Common myeloid progenitor, CD34-positive (primary cell): ENCODE data around the gene EHBP1L1.

Source experiments
- CTCF ChIA-PET: fragments of 350-600 bp; sonication (Branson Sonifier 250); formaldehyde crosslinking; loops from one replicate; lab custom pipeline; 2021; ENCODE audit warnings: antibody characterized with exemption; lab: Charles Lee
- POLR2A ChIA-PET: fragments of 350-600 bp; sonication (Branson Sonifier 250); formaldehyde crosslinking; loops from one replicate; lab custom pipeline; 2021; ENCODE audit warnings: antibody characterized with exemption; lab: Charles Lee
- DNase-seq, 3 donors: peaks; one replicate each; pipeline versions ENCODE4 v3.0.0 to v3.0.0-alpha.2; 2013
- H3K27ac ChIP-seq, 2 experiments: 1 replicate in 1 of 2; 2 replicates in 1 of 2; pipeline ENCODE4 v1.7.0; 2013; ENCODE audit warnings: inconsistent platforms in 2 of 2, low read length in 2 of 2, mild to moderate bottlenecking in 2 of 2, low read depth in 1 of 2, moderate library complexity in 1 of 2; ENCODE audit not compliant: severe bottlenecking in 2 of 2, insufficient read depth in 1 of 2, poor library complexity in 1 of 2
- H3K27me3 ChIP-seq, 5 experiments: replicated peaks in 2 of 5; 1 replicate in 3 of 5; 2 replicates in 2 of 5; pipeline versions ENCODE4 v1.6.1 to v1.7.0; 2013; ENCODE audit warnings: low read length in 4 of 5, mild to moderate bottlenecking in 2 of 5, moderate library complexity in 2 of 5, inconsistent platforms in 1 of 5; ENCODE audit not compliant: insufficient read depth in 5 of 5, control insufficient read depth in 4 of 5
- H3K36me3 ChIP-seq, 4 experiments: 1 replicate in 2 of 4; 2 replicates in 2 of 4; pipeline versions ENCODE4 v1.6.1 to v1.7.0; 2013; ENCODE audit warnings: low read length in 3 of 4, control low read depth in 1 of 4, mild to moderate bottlenecking in 1 of 4; ENCODE audit not compliant: control insufficient read depth in 4 of 4, insufficient read depth in 4 of 4
- H3K4me1 ChIP-seq, 4 experiments: 1 replicate in 3 of 4; 2 replicates in 1 of 4; pipeline versions ENCODE4 v1.6.1 to v1.7.1; 2013; ENCODE audit warnings: low read length in 3 of 4, mild to moderate bottlenecking in 3 of 4, control low read depth in 1 of 4, inconsistent platforms in 1 of 4, moderate library complexity in 1 of 4; ENCODE audit not compliant: control insufficient read depth in 4 of 4, insufficient read depth in 4 of 4; ENCODE audit errors: control extremely low read depth in 1 of 4
- H3K4me3 ChIP-seq, 7 experiments: 1 replicate in 4 of 7; 2 replicates in 3 of 7; pipeline versions ENCODE4 v1.5.1 to v1.7.0; 2013; ENCODE audit warnings: mild to moderate bottlenecking in 7 of 7, low read length in 6 of 7, moderate library complexity in 6 of 7, inconsistent platforms in 2 of 7, low read depth in 2 of 7, control low read depth in 1 of 7; ENCODE audit not compliant: insufficient read depth in 4 of 7, control insufficient read depth in 1 of 7; ENCODE audit errors: extremely low read depth in 1 of 7
- H3K9me3 ChIP-seq, 5 experiments: 1 replicate in 4 of 5; 2 replicates in 1 of 5; pipeline versions ENCODE4 v1.6.1 to v1.7.1; 2013; ENCODE audit warnings: low read length in 4 of 5, mild to moderate bottlenecking in 2 of 5, inconsistent platforms in 1 of 5, low read depth in 1 of 5, moderate library complexity in 1 of 5; ENCODE audit not compliant: control insufficient read depth in 4 of 5, insufficient read depth in 2 of 5; ENCODE audit errors: control extremely low read depth in 1 of 5
- WGBS: methylation state at CpG from one replicate; pipeline ENCODE4 v1.1.5; 2013; ENCODE audit not compliant: insufficient coverage; 5-methylcytosine and 5-hydroxymethylcytosine counted together

EHBP1L1 gene

DNA sequence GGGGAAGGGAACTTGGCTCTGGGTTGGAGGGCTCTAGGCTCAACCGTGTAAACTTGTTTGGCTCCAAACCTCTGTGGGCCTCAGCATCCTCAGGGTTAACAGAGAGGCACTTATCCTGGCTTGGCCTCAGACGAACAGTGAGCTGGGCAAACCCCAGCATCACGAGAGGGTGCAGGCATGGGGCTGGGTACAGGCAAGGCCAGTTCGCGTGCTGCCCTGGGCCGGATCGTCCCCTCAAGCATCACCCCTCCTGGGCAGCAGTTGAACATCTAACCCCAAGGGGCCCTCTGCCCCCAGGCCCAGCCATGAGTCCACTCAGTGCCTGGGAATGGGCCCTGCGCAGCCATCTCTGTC lies 1.9 kb downstream of the EHBP1L1 start:
- no peaks in the 10 kb centered on the region for H3K27me3 ChIP-seq

DNA sequence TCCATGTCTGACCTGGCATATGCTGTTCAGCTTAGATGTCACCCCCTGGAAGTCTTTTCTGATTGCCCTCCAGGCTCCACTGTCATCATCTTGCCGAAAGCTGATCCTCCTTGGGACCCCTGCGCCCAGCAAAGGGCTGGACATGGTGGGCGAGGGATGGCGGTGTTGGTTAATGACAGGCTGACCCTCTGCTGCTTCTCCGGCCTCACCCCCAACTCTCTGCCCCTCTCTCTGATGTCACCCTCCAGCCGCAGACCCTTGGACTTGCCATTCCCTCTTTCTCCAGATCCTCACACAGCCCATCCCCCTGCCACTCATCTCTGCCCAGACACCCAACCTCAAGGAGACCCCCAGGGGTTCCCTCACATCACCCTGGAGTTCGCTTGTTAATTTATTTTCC lies 2.3 kb downstream of the EHBP1L1 start:
- Histone ChIP-seq H3K9me3 (no peaks in the 10 kb centered on the region), H3K4me3 (peak overlapping the region in 3 of 7 experiments; percentile 65 to 91 (median 71)), H3K27me3 (no peaks in the 10 kb centered on the region), H3K4me1 (peaks cover 0 to 51% (median 44%) of the 10 kb centered on the region in 4 experiments), H3K27ac (peak overlapping the region in 1 of 2 experiments; percentile 70), H3K36me3 (peaks cover 0 to 40% (median 29%) of the 10 kb centered on the region in 4 experiments)
- no peak for DNase-seq
- ChIA-PET CTCF (interaction anchor here (1.3 to 16.4 kb wide), 5 partner anchors 12 to 39 kb away, joined by 3 to 262 read pairs (median 11); no protein-coding TSS in a partner anchor), POLR2A (interaction anchor here (4.1 kb wide), 1 partner anchor 8 kb away, joined by 32 read pairs; no protein-coding TSS in a partner anchor)
- 97% methylated on average over 7 of the region's 7 CpGs for WGBS

More for the DNA sequence above, 1.9 kb downstream of the EHBP1L1 start:
- Histone ChIP-seq H3K9me3 (no peaks in the 10 kb centered on the region), H3K4me1 (peaks cover 0 to 55% (median 47%) of the 10 kb centered on the region in 4 experiments), H3K36me3 (peaks cover 0 to 40% (median 29%) of the 10 kb centered on the region in 4 experiments), H3K4me3 (peak overlapping the region in 5 of 7 experiments; percentile 44 to 91 (median 70)), H3K27ac (peak overlapping the region in 1 of 2 experiments; percentile 70)
- ChIA-PET POLR2A (interaction anchor here (0.6 to 4.1 kb wide), 4 partner anchors 9 to 472 kb away, joined by 4 to 32 read pairs (median 4); partner anchors contain the start of genes MAP3K11 and SCYL1), CTCF (interaction anchor here (0.8 to 16.4 kb wide), 6 partner anchors 12 to 449 kb away, joined by 3 to 262 read pairs (median 8); no protein-coding TSS in a partner anchor)
- no peak for DNase-seq
- WGBS: 43% methylated on average over 8 of the region's 8 CpGs

DNA sequence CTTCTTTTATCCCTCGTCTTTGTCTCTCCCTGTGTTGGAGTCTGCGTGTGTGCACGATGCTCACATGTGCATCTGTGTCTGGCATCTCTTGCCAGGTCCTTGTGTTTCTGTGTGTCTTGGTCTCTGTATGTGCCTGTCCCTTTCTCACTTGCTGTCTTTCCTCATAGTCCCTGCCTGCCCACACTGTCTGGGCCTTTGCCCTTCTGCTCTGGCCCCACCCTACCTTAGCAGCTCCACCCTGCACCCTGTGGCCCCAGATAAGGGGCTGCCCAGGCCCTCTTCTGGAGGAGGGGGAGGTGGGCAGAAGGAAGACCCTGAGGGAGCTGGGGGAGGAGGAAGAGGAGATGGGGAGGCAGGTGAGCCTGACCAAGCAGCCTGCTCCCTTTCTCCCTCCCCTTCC lies 2.8 kb downstream of the EHBP1L1 start:
- ChIA-PET POLR2A (interaction anchor here (0.6 kb wide), 1 partner anchor 10 kb away, joined by 4 read pairs; no protein-coding TSS in a partner anchor), CTCF (interaction anchor here (1.3 to 16.4 kb wide), 3 partner anchors 11 to 40 kb away, joined by 3 to 262 read pairs (median 170); no protein-coding TSS in a partner anchor)
- H3K27me3 ChIP-seq: no peaks in the 10 kb centered on the region
- WGBS: 100% methylated on average over 3 of the region's 3 CpGs
- DNase-seq: no peak
- H3K4me3 ChIP-seq: no peak overlapping the region
- H3K27ac ChIP-seq: no peak overlapping the region
- no peaks in the 10 kb centered on the region for H3K9me3 ChIP-seq
- H3K36me3 ChIP-seq: peaks cover 0 to 42% (median 30%) of the 10 kb centered on the region in 4 experiments
- H3K4me1 ChIP-seq: peaks cover 0 to 45% (median 39%) of the 10 kb centered on the region in 4 experiments

DNA sequence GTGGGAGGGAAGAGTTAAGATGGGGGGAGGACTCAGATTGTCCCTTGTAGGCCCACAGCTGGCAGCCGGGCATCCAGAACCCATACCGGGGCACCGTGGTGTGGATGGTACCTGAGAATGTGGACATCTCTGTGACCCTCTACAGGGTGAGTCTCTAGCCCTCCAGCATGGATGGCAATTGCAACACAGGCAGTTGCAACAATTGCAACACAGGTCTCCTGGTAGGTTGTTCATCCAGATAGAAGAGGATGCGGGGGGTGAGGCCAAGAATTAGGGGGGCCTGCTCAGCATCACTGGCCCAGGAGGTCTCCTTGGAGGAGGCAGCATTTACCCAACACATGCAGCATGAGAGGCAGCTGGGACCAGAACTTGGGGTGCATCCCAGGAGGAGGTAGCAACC lies 3.4 kb downstream of the EHBP1L1 start:
- Histone ChIP-seq H3K27me3 (no peaks in the 10 kb centered on the region), H3K9me3 (no peaks in the 10 kb centered on the region), H3K4me1 (peaks cover 0 to 42% (median 34%) of the 10 kb centered on the region in 4 experiments), H3K27ac (no peak overlapping the region), H3K36me3 (peaks cover 0 to 47% (median 33%) of the 10 kb centered on the region in 4 experiments), H3K4me3 (no peak overlapping the region)
- WGBS: 96% methylated on average over 4 of the region's 4 CpGs
- ChIA-PET CTCF (interaction anchor here (9.7 to 16.4 kb wide), 2 partner anchors 11 to 40 kb away, joined by 170 to 262 read pairs; no protein-coding TSS in a partner anchor), POLR2A (interaction anchor here (0.6 kb wide), 1 partner anchor 9 kb away, joined by 4 read pairs; no protein-coding TSS in a partner anchor)
- DNase-seq: no peak

DNA sequence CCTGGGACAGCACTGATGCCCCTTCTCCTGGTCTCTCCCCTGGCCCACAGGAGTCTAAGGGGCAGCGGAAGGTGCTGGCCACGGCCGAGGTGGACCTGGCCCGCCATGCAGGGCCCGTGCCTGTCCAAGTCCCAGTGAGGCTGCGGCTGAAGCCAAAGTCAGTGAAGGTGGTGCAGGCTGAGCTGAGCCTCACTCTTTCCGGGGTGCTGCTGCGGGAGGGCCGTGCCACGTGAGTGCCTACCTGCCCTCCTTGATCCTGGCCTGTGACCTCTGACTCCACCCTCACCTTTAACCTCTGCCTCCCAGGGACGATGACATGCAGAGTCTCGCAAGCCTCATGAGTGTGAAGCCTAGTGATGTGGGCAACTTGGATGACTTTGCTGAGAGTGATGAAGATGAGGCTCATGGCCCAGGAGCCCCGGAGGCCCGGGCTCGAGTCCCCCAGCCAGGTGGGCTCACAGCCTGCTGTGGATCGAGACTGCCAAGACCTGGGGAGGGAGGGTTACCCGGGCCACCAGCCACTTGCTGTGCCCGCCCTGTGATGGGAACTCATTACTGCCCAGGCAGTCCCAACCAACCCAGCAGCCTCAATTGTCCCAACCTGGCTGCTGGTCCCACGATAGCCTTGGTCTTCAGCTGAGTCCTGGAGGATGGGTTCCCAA lies 4.3 kb downstream of the EHBP1L1 start:
- ChIA-PET POLR2A (interaction anchor here (1.1 kb wide), 1 partner anchor 9 kb away, joined by 3 read pairs; no protein-coding TSS in a partner anchor), CTCF (interaction anchor here (0.7 to 16.4 kb wide), 3 partner anchors 8 to 41 kb away, joined by 3 to 262 read pairs (median 170); partner anchors contain the start of gene FAM89B)
- no peak overlapping the region for H3K4me3 ChIP-seq
- peaks cover 0 to 54% (median 36%) of the 10 kb centered on the region in 4 experiments for H3K36me3 ChIP-seq
- no peak for DNase-seq
- H3K27ac ChIP-seq: no peak overlapping the region
- H3K4me1 ChIP-seq: peaks cover 0 to 35% (median 28%) of the 10 kb centered on the region in 4 experiments
- H3K27me3 ChIP-seq: no peaks in the 10 kb centered on the region
- 97% methylated on average over 17 of the region's 19 CpGs for WGBS
- no peaks in the 10 kb centered on the region for H3K9me3 ChIP-seq

DNA sequence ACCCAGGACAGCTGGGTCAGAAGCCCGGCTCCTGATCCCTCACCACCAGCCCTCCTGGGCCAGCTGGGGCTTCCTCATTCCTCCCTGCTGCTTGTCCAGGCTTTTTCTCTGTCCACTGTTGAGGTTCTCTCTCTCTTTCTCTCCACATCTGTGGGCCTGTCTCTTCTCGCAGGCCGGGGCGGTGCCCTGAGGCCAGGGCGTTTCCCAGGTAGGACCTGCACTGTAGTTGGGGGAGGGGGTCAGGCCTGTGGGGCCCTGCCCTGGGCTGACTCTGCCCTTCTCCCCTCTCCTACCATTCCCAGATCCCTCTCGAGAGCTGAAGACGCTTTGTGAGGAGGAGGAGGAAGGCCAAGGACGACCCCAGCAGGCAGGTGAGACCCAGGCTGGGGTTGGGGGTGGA lies 4.9 kb downstream of the EHBP1L1 start:
- ChIA-PET CTCF (interaction anchor here (0.7 to 16.4 kb wide), 3 partner anchors 8 to 42 kb away, joined by 3 to 262 read pairs (median 170); partner anchors contain the start of gene FAM89B), POLR2A (interaction anchor here (1.1 kb wide), 1 partner anchor 8 kb away, joined by 3 read pairs; no protein-coding TSS in a partner anchor)
- 100% methylated on average over 2 of the region's 8 CpGs for WGBS
- H3K36me3 ChIP-seq: peaks cover 0 to 59% (median 38%) of the 10 kb centered on the region in 4 experiments
- no peak overlapping the region for H3K27ac ChIP-seq
- DNase-seq: no peak
- H3K9me3 ChIP-seq: no peaks in the 10 kb centered on the region
- peaks cover 0 to 30% (median 23%) of the 10 kb centered on the region in 4 experiments for H3K4me1 ChIP-seq
- H3K4me3 ChIP-seq: no peak overlapping the region
- no peaks in the 10 kb centered on the region for H3K27me3 ChIP-seq
